ENCODE results near the gene CARMIL3. TPM values are rescaled to one million over a fixed set of nuclear protein-coding genes. Genes with fewer than 3 reads are reported as not detected.

Gene CARMIL3
- total RNA-seq, 1 donor from 2014 or later = 3.9 TPM

DNA sequence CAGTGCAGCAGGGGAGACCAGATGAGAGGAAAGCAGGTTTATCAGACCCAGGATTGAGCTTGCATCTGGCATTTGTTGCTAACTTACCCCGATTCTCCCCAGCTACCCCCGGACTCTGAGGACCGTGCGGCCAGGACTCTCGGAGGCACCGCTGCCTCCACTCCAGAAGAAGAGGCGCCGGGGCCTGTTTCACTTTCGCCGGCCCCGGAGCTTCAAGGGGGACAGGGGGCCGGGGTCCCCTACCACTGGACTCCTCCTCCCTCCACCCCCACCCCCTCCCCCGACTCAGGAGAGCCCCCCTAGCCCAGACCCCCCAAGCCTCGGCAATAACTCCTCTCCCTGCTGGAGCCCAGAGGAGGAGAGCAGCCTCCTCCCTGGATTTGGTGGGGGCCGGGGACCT, 13.0 kb downstream of the CARMIL3 start:
- Mint-ChIP-seq H3K27me3 (no peaks in the 10 kb centered on the region), H3K36me3 (ENCODE audit: low read depth) (no peaks in the 10 kb centered on the region), H3K4me1 (no peaks in the 10 kb centered on the region), H3K4me3 (no peak overlapping the region), H3K9me3 (no peaks in the 10 kb centered on the region), H3K27ac (no peak overlapping the region)
- no peak for ATAC-seq (ENCODE audit: low read depth)
- intact Hi-C loops (cut with micrococcal nuclease) = no loop called here
- no peak for DNase-seq
- ChIA-PET CTCF (interaction anchor here (1.4 kb wide), 1 partner anchor 26 kb away, joined by 5 read pairs; no protein-coding TSS in a partner anchor), POLR2A (interaction anchor here (0.7 kb wide), 1 partner anchor 97 kb away, joined by 3 read pairs; the partner anchor contains the start of gene IRF9)
- TF ChIP-seq, protein P1, sequence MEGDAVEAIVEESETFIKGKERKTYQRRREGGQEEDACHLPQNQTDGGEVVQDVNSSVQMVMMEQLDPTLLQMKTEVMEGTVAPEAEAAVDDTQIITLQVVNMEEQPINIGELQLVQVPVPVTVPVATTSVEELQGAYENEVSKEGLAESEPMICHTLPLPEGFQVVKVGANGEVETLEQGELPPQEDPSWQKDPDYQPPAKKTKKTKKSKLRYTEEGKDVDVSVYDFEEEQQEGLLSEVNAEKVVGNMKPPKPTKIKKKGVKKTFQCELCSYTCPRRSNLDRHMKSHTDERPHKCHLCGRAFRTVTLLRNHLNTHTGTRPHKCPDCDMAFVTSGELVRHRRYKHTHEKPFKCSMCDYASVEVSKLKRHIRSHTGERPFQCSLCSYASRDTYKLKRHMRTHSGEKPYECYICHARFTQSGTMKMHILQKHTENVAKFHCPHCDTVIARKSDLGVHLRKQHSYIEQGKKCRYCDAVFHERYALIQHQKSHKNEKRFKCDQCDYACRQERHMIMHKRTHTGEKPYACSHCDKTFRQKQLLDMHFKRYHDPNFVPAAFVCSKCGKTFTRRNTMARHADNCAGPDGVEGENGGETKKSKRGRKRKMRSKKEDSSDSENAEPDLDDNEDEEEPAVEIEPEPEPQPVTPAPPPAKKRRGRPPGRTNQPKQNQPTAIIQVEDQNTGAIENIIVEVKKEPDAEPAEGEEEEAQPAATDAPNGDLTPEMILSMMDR (IDR thresholded peaks at IDR 0.05) = no peak

DNA sequence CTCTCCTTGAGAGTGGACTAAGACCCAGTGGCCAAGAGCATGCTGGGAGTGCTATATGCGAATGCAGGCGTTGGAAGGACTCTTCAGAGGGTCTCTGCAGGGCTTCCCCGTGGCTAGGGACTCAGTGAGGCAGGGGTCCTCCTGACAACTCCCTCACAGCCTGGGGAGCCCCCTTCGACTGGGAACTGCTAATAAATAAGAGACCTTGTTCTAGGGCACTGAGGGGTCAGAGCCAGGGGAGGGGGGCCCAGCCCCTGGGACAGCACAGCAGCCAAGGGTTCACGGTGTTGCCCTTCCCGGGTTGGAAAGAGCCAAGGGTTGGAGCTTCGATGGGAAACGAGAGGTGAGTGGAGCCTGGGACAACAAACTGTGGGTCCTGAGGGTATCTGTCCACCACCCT, 13.6 kb downstream of the CARMIL3 start:
- ATAC-seq (ENCODE audit: low read depth) = no peak
- intact Hi-C loops (cut with micrococcal nuclease) = no loop called here
- no peaks in the 10 kb centered on the region for H3K36me3 Mint-ChIP-seq (ENCODE audit: low read depth)
- DNase-seq = no peak
- H3K4me3 Mint-ChIP-seq = no peak overlapping the region
- H3K27me3 Mint-ChIP-seq = no peaks in the 10 kb centered on the region
- H3K27ac Mint-ChIP-seq = no peak overlapping the region
- ChIA-PET POLR2A (no interaction called here), CTCF (interaction anchor here (1.4 kb wide), 1 partner anchor 25 kb away, joined by 5 read pairs; no protein-coding TSS in a partner anchor)
- TF ChIP-seq, protein P1 (IDR thresholded peaks at IDR 0.05) = no peak
- no peaks in the 10 kb centered on the region for H3K4me1 Mint-ChIP-seq
- H3K9me3 Mint-ChIP-seq = no peaks in the 10 kb centered on the region

DNA sequence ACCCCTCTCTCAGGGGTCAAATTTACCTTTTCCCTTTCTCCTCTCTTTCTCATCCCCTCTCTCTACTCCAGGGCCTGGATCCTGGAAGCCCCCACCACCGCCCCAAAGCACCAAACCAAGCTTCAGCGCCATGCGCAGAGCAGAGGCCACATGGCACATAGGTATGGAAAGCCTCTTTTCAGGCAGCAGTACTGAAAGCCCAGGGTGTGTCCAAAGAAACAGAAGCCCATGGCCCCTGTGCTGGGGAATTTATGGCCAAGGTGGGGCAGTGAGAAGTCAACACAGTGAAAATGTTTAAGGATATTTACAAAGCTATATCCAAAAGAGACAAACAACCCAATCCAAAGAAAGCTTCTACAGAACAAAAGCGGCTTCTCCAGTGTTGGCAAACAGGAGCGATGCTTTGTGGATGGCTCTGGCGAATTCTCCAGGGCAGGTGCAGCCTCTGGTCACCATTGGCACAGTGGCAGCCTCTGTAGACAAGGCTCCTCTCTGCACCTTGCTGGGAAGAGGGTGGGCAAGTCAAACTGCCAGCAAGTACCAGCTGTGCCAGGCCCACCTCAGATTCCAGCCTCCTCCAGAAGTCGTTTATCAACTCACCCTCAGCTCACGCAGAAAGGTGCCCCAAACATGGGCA, 14.8 kb downstream of the CARMIL3 start:
- no peak overlapping the region for H3K27ac Mint-ChIP-seq
- DNase-seq (no peak), ATAC-seq (ENCODE audit: low read depth) (no peak)
- ChIA-PET POLR2A (interaction anchor here (0.5 to 0.8 kb wide), 2 partner anchors 9 to 43 kb away, joined by 3 to 5 read pairs; no protein-coding TSS in a partner anchor), CTCF (interaction anchor here (0.7 kb wide), 1 partner anchor 48 kb away, joined by 3 read pairs; no protein-coding TSS in a partner anchor)
- TF ChIP-seq, protein P1 (IDR thresholded peaks at IDR 0.05) = no peak
- no peak overlapping the region for H3K4me3 Mint-ChIP-seq
- H3K4me1 Mint-ChIP-seq = no peaks in the 10 kb centered on the region
- no peaks in the 10 kb centered on the region for H3K36me3 Mint-ChIP-seq (ENCODE audit: low read depth)
- H3K27me3 Mint-ChIP-seq = no peaks in the 10 kb centered on the region
- H3K9me3 Mint-ChIP-seq = no peaks in the 10 kb centered on the region
- intact Hi-C loops (cut with micrococcal nuclease) = no loop called here

DNA sequence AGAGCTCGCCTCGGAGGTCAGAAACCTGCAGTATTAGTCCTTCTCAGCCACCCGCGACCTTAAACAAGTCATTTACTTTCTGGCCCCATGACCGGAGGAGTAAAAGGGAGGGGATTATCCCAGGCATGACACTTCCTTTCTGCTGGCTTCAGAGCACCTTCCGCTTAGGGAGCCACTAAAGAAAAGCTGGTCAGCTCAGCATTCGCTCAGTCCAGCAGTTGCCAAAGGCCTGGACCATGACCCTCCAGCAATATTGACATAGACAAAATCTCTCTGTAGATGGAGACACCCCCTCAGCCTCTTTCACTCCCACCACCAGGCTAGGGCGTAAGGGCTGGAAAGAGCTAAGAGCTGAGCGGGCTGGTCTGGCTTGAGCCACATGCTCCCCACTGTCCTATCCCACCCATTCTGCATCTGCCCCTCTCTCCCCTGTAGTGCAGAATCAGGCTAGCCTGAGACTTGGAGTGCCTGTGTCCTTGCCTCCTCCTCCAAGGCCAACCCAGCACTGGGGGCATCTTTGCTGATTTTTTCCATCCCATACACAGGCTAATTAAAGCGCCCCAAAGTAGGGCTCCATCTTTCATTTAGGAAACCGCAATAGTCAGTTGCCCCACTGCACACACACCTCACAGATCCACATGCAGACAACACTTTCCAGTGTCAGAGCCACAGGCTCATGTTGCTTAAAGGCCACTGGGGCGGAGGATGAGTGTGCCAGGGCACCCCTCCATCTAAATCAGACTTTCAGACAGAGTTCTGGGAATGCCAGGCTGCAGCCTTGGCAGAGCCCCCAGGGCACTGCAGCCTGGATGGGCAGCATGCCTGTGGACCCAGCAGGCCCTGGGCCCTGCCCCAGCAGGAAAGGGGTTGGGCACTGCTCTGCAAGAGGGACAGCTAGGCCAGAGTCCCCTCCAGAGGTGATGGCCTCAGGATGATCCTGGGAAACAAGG, 15.6 kb downstream of the CARMIL3 start:
- no peak for DNase-seq

More for the DNA sequence above, 15.6 kb downstream of the CARMIL3 start:
- Mint-ChIP-seq H3K4me1 (no peaks in the 10 kb centered on the region), H3K27me3 (no peaks in the 10 kb centered on the region), H3K36me3 (ENCODE audit: low read depth) (no peaks in the 10 kb centered on the region), H3K9me3 (no peaks in the 10 kb centered on the region), H3K27ac (no peak overlapping the region), H3K4me3 (no peak overlapping the region)
- POLR2A ChIA-PET = interaction anchor here (0.5 to 0.8 kb wide), 2 partner anchors 8 to 42 kb away, joined by 3 to 5 read pairs; no protein-coding TSS in a partner anchor
- CTCF ChIA-PET = interaction anchor here (0.6 to 0.7 kb wide), 2 partner anchors 24 to 47 kb away, joined by 3 to 4 read pairs; no protein-coding TSS in a partner anchor
- TF ChIP-seq, protein P1 (IDR thresholded peaks at IDR 0.05) = no peak
- ATAC-seq (ENCODE audit: low read depth) = no peak
- intact Hi-C loops (cut with micrococcal nuclease) = no loop called here

Measured in activated B cell treated with CpG ODN at 0.5 μM for 24 hours (primary cell).